ENCODE data around the gene HIVEP2. TPM values are rescaled to one million over a fixed set of nuclear protein-coding genes. Genes with fewer than 3 reads are reported as not detected.

HIVEP2 gene
- total RNA-seq, 1 donor from 2014 or later, result 18.6 TPM

DNA sequence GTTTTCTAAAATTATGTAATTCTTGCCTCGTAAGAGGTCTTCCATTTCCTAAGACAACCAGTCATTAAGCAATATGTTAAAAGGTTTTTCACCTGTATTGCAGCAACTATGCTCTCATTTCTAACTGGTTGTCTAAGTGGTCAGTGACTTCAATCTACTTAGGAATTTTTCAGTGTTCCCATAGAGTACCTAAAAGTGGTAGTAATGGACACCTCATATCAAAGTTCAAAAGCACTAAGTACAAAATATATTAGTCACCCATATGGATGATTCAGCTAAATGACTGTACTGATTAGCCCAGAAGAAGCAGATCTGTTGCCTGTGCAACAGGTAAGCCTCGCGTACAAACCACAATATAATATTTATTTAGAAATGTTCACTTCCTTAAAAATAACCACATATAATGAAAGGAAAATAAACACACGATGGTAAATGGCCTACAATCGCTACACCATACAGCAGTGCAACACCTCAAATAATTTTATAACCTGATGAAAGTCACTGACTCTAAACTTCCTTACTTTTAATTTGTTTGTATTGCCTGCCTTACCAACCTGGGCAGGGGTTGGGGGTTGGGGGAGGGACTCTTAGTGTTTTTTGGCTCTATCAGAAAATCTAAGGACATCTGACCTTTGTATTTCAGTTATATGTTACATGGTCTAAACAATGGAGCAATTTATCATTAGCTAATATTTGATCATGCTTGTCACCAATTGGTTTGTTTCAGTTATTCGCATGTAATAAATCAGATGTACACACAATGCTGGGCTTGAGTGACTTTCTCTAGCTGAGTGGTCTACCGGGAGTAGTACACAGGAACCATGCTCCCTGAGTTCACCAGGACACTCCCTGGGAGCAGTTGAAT, 105.9 kb downstream of the HIVEP2 start:
- ATAC-seq (peak; percentile 80), DNase-seq (no peak)
- Histone ChIP-seq H3K27ac (no peak overlapping the region), H3K4me1 (peaks cover 19% of the 10 kb centered on the region), H3K36me3 (no peaks in the 10 kb centered on the region), H3K9me3 (no peaks in the 10 kb centered on the region), H3K27me3 (no peaks in the 10 kb centered on the region), H3K4me3 (no peak overlapping the region)
- intact Hi-C loops (cut with DNase I), result no loop called here
- TF ChIP-seq, protein P1, sequence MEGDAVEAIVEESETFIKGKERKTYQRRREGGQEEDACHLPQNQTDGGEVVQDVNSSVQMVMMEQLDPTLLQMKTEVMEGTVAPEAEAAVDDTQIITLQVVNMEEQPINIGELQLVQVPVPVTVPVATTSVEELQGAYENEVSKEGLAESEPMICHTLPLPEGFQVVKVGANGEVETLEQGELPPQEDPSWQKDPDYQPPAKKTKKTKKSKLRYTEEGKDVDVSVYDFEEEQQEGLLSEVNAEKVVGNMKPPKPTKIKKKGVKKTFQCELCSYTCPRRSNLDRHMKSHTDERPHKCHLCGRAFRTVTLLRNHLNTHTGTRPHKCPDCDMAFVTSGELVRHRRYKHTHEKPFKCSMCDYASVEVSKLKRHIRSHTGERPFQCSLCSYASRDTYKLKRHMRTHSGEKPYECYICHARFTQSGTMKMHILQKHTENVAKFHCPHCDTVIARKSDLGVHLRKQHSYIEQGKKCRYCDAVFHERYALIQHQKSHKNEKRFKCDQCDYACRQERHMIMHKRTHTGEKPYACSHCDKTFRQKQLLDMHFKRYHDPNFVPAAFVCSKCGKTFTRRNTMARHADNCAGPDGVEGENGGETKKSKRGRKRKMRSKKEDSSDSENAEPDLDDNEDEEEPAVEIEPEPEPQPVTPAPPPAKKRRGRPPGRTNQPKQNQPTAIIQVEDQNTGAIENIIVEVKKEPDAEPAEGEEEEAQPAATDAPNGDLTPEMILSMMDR (IDR thresholded peaks at IDR 0.05), result no peak

DNA sequence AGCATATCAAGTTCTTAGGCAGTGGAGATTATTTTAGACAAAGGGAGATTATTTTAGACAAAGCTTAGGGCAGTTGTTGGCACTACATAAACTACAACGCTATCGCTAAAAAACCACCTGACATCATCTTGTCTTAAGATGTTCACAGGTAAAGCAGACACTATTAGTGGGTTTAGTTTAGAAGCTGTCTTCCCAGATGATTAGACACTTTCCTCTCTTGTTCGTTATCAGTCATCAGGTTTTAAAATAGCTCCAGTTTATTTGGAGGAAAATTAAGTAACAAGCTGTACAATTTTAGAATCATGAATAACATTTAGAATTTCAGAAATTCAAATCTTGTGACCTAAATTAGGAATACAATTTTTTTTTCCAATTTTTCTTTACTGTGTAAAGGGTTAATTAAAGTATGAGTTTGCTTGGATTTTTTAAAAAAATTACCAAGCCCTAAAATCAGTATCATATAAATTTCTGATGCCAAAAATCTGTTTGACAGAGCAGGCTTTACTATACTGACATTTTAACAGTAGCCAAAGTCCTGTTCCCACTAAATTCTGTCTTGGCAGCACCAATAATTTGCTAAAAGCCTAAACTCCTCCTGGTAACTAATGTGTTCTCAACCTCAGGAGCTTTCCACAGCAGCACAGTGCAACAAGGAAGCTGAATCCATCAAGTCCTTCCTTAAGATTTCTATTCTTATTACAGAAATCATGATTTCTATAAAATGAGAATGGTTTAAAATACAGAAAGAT, 109.0 kb downstream of the HIVEP2 start:
- no peak for DNase-seq
- no peaks in the 10 kb centered on the region for H3K27me3 ChIP-seq
- H3K36me3 ChIP-seq, result no peaks in the 10 kb centered on the region
- no peak overlapping the region for H3K27ac ChIP-seq
- TF ChIP-seq, protein P1 (IDR thresholded peaks at IDR 0.05), result no peak
- ATAC-seq, result no peak
- intact Hi-C loops (cut with DNase I), result no loop called here
- no peak overlapping the region for H3K4me3 ChIP-seq
- no peaks in the 10 kb centered on the region for H3K4me1 ChIP-seq
- no peaks in the 10 kb centered on the region for H3K9me3 ChIP-seq

DNA sequence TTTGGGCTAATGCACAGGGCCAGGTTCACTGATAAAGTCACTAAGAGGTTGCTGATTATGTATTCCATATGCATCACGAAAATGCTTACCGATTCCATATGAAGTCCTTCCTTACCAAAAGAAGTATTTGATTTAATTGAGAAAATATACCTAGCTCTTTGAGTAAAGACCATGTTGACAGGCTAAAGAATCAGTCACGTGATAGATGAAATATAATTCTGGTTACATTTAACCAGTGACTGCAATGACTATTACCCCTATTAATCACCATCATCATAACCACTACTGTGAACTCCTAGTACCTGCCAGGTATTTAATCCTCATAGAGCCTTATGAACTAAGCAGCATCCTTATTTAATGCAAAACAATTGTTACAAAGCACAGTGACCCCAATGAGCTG, 110.1 kb downstream of the HIVEP2 start:
- TF ChIP-seq, protein P1 (IDR thresholded peaks at IDR 0.05), result no peak

DNA sequence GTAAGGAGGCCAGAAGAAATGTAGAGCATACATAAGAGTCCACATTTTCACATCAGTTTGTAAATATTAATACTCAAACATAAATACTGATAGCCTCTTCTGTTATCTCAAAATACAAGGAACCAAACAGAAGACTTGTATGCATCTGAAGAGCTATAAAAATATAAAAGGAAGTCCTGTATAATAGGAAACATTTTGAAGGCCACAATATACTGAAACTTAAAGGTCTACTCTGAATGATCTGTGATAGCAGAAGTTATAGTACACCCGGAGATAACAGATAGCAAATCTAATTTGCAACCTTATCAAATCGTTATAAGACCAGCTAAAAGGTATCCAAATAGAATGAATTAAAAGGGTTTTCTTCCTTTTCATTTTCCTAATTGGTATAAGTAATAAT, 111.2 kb downstream of the HIVEP2 start:
- ATAC-seq (no peak), DNase-seq (no peak)
- no peaks in the 10 kb centered on the region for H3K36me3 ChIP-seq
- no peaks in the 10 kb centered on the region for H3K9me3 ChIP-seq
- no peak overlapping the region for H3K27ac ChIP-seq
- TF ChIP-seq, protein P1 (IDR thresholded peaks at IDR 0.05), result no peak
- intact Hi-C loops (cut with DNase I), result no loop called here
- H3K27me3 ChIP-seq, result no peaks in the 10 kb centered on the region
- no peaks in the 10 kb centered on the region for H3K4me1 ChIP-seq
- no peak overlapping the region for H3K4me3 ChIP-seq

More for the DNA sequence above, 110.1 kb downstream of the HIVEP2 start:
- Histone ChIP-seq H3K27ac (no peak overlapping the region), H3K9me3 (no peaks in the 10 kb centered on the region), H3K27me3 (no peaks in the 10 kb centered on the region), H3K36me3 (no peaks in the 10 kb centered on the region), H3K4me3 (no peak overlapping the region), H3K4me1 (no peaks in the 10 kb centered on the region)
- intact Hi-C loops (cut with DNase I), result no loop called here
- ATAC-seq (no peak), DNase-seq (no peak)

DNA sequence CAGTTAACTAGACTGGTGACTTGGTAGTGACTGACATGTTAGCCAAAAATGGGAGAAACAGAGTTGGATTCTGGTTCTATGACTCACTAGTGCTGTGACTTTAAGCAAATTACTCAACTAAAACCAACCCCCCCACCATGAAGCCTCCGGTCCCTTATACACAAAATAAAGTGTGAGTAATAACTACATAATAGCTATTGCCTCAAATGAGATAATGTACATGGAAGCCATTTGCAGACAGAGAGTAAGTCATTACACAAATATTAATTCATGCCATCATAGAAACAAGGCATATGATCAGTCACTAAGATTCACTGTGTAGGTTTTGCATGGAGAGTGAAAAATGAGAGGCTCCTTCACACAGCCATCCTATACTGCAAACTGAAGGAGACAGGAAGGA, 111.9 kb downstream of the HIVEP2 start:
- intact Hi-C loops (cut with DNase I), result no loop called here
- no peaks in the 10 kb centered on the region for H3K9me3 ChIP-seq
- H3K27me3 ChIP-seq, result no peaks in the 10 kb centered on the region
- TF ChIP-seq, protein P1 (IDR thresholded peaks at IDR 0.05), result no peak
- no peaks in the 10 kb centered on the region for H3K36me3 ChIP-seq
- no peaks in the 10 kb centered on the region for H3K4me1 ChIP-seq
- no peak overlapping the region for H3K27ac ChIP-seq
- ATAC-seq (no peak), DNase-seq (no peak)
- H3K4me3 ChIP-seq, result no peak overlapping the region

Data from upper lobe of right lung (tissue), 1 donor.